Left lung (tissue), 10 donors: Measurements from ENCODE around the gene FAT1. TPM values are rescaled to one million over a fixed set of nuclear protein-coding genes. Genes with fewer than 3 reads are reported as not detected.

Experiments
- ATAC-seq: fragments of 200-7000 bp; cut with Tn5 transposase; one replicate; pipeline ENCODE4 v1.9.1; 2020; ENCODE audit warnings: moderate library complexity
- DNase-seq, 4 donors: peaks; one replicate each; pipeline ENCODE4 v3.0.0-alpha.2; 2013 to 2020
- H3K27ac ChIP-seq, 2 donors: fragments of 200-600 bp; sonication (generic) in 1 of 2; one replicate each; pipeline versions ENCODE4 v1.5.0 to v1.8.0; 2020 to 2021
- H3K27me3 ChIP-seq, 2 donors: fragments of 200-600 bp; sonication (generic) in 1 of 2; one replicate each; pipeline versions ENCODE4 v1.5.0 to v1.8.0; 2020 to 2021
- H3K36me3 ChIP-seq, 2 donors: fragments of 200-600 bp; sonication (generic) in 1 of 2; one replicate each; pipeline versions ENCODE4 v1.5.0 to v1.8.0; 2020 to 2021
- H3K4me1 ChIP-seq, 2 donors: fragments of 200-600 bp; one replicate each; pipeline ENCODE4 v1.8.0; 2021
- H3K4me3 ChIP-seq, 2 donors: fragments of 200-600 bp; sonication (generic) in 1 of 2; one replicate each; pipeline versions ENCODE4 v1.5.0 to v1.8.0; 2020 to 2021; ENCODE audit warnings: mild to moderate bottlenecking in 1 of 2
- H3K9me3 ChIP-seq, 2 donors: fragments of 200-600 bp; sonication (generic) in 1 of 2; one replicate each; pipeline versions ENCODE4 v1.5.0 to v1.8.0; 2020 to 2021
- CTCF ChIP-seq, 2 donors: fragments of 200-600 bp; sonication (generic) in 1 of 2; IDR thresholded peaks; one replicate each; pipeline versions ENCODE4 v1.5.0 to v1.8.0; 2021; ENCODE audit warnings: antibody characterized with exemption in 2 of 2
- intact Hi-C, 2 donors: fragments of 100-400 bp; cut with DNase I; formaldehyde crosslinking; loops; one replicate each; pipeline versions ENCODE4 v1.11.2 to v1.14.2; 2022
- polyA plus RNA-seq, 6 donors: library from polyadenylated mRNA; unstranded; fragments of 120-200 nt; gene quantifications; one replicate each; pipeline ENCODE4 v1.2.1, GENCODE V29; 2013; ENCODE audit not compliant: insufficient read length in 6 of 6
- total RNA-seq, 2 donors: library from RNA; stranded (reverse); fragmentation: NEBNext Ultra II Directional; extraction: Animal tissue kit (Norgen Biotek cat#: 25700); gene quantifications; one replicate each; pipeline ENCODE4 v1.2.1, GENCODE V29; 2021
- donor health status: DM: no; HTN: yes; CAD: no.
- donor health status: DM: no; HTN: no; CAD: no.

FAT1 gene
- total and polyA plus RNA-seq, 8 donors: 70.3 to 278 (median 232) TPM

- H3K36me3 ChIP-seq: peaks cover 0 to 4% of the 10 kb centered on the region in 2 donors
- TF ChIP-seq CTCF (IDR thresholded peaks at IDR 0.05): no peak
- peak overlapping the region; percentile 39 to 51 for H3K27ac ChIP-seq
- ATAC-seq (peak; percentile 42), DNase-seq (peak in 2 of 4 donors; percentile 49 to 64)
- H3K27me3 ChIP-seq: no peaks in the 10 kb centered on the region
- no peak overlapping the region for H3K4me3 ChIP-seq
- H3K9me3 ChIP-seq: no peaks in the 10 kb centered on the region
- intact Hi-C loops: no loop called here
- H3K4me1 ChIP-seq: peaks cover 0 to 3% of the 10 kb centered on the region in 2 donors
Observed at GRCh38 chr4:186701273-186701672, 22.4 kb downstream of the FAT1 start.

GRCh38 chr4:186700746-186701145 is 22.9 kb downstream of the FAT1 start:
- Histone ChIP-seq H3K36me3 (peaks cover 0 to under 1% of the 10 kb centered on the region in 2 donors), H3K4me1 (peaks cover 0 to 3% of the 10 kb centered on the region in 2 donors), H3K4me3 (no peak overlapping the region), H3K27ac (peak overlapping the region; percentile 39 to 51), H3K9me3 (no peaks in the 10 kb centered on the region), H3K27me3 (no peaks in the 10 kb centered on the region)
- DNase-seq (no peak), ATAC-seq (peak; percentile 30)
- intact Hi-C loops: no loop called here
- no peak for TF ChIP-seq CTCF (IDR thresholded peaks at IDR 0.05)

GRCh38 chr4:186699881-186700397 is 23.7 kb downstream of the FAT1 start:
- ATAC-seq: no peak
- no peak overlapping the region for H3K27ac ChIP-seq

GRCh38 chr4:186699298-186699697 is 24.4 kb downstream of the FAT1 start:
- H3K36me3 ChIP-seq: no peaks in the 10 kb centered on the region
- intact Hi-C loops: no loop called here
- H3K4me1 ChIP-seq: peaks cover 0 to 3% of the 10 kb centered on the region in 2 donors
- no peaks in the 10 kb centered on the region for H3K27me3 ChIP-seq
- no peak overlapping the region for H3K4me3 ChIP-seq
- TF ChIP-seq CTCF (IDR thresholded peaks at IDR 0.05): no peak
- H3K27ac ChIP-seq: no peak overlapping the region
- H3K9me3 ChIP-seq: no peaks in the 10 kb centered on the region
- DNase-seq (peak in 1 of 4 donors; percentile 50), ATAC-seq (no peak)

More at GRCh38 chr4:186699881-186700397, 23.7 kb downstream of the FAT1 start:
- H3K4me1 ChIP-seq: peaks cover 0 to 3% of the 10 kb centered on the region in 2 donors
- no peaks in the 10 kb centered on the region for H3K36me3 ChIP-seq
- DNase-seq: no peak
- intact Hi-C loops: no loop called here
- no peaks in the 10 kb centered on the region for H3K9me3 ChIP-seq
- H3K4me3 ChIP-seq: no peak overlapping the region
- H3K27me3 ChIP-seq: no peaks in the 10 kb centered on the region
- no peak for TF ChIP-seq CTCF (IDR thresholded peaks at IDR 0.05)

GRCh38 chr4:186698525-186698924 is 25.1 kb downstream of the FAT1 start:
- no peak overlapping the region for H3K27ac ChIP-seq
- no peak for TF ChIP-seq CTCF (IDR thresholded peaks at IDR 0.05)
- H3K9me3 ChIP-seq: no peaks in the 10 kb centered on the region
- no peaks in the 10 kb centered on the region for H3K36me3 ChIP-seq
- H3K27me3 ChIP-seq: no peaks in the 10 kb centered on the region
- H3K4me1 ChIP-seq: peaks cover 0 to 3% of the 10 kb centered on the region in 2 donors
- ATAC-seq (no peak), DNase-seq (no peak)
- intact Hi-C loops: no loop called here
- no peak overlapping the region for H3K4me3 ChIP-seq
